GM10248 (cell line): ENCODE results near the gene NBPF19.
"Not testable (repeated sequence)": the region's sequence is repeated elsewhere in the genome, so short reads cannot be mapped to it uniquely, and the experiment has no call there.

Source experiments
- CTCF ChIA-PET: fragments of 300-600 bp; sonication (Branson Sonifier 250); formaldehyde crosslinking; extraction: SDS; loops from one replicate; lab custom pipeline; 2021; ENCODE audit warnings: antibody characterized with exemption; lab: Yijun Ruan, JAX
- POLR2A ChIA-PET: fragments of 350-650 bp; sonication (Branson Sonifier 250); formaldehyde crosslinking; extraction: SDS; loops from one replicate; lab custom pipeline; 2020; ENCODE audit warnings: antibody characterized with exemption; lab: Yijun Ruan, JAX
- DNase-seq: peaks from one replicate; pipeline ENCODE4 v3.0.0; 2012; ENCODE audit errors: extremely low spot score

NBPF19 gene, protein sequence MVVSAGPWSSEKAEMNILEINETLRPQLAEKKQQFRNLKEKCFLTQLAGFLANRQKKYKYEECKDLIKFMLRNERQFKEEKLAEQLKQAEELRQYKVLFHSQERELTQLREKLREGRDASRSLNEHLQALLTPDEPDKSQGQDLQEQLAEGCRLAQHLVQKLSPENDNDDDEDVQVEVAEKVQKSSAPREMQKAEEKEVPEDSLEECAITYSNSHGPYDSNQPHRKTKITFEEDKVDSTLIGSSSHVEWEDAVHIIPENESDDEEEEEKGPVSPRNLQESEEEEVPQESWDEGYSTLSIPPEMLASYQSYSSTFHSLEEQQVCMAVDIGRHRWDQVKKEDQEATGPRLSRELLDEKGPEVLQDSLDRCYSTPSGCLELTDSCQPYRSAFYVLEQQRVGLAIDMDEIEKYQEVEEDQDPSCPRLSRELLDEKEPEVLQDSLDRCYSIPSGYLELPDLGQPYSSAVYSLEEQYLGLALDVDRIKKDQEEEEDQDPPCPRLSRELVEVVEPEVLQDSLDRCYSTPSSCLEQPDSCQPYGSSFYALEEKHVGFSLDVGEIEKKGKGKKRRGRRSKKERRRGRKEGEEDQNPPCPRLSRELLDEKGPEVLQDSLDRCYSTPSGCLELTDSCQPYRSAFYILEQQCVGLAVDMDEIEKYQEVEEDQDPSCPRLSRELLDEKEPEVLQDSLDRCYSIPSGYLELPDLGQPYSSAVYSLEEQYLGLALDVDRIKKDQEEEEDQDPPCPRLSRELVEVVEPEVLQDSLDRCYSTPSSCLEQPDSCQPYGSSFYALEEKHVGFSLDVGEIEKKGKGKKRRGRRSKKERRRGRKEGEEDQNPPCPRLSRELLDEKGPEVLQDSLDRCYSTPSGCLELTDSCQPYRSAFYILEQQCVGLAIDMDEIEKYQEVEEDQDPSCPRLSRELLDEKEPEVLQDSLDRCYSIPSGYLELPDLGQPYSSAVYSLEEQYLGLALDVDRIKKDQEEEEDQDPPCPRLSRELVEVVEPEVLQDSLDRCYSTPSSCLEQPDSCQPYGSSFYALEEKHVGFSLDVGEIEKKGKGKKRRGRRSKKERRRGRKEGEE (N-terminal part only)

DNA sequence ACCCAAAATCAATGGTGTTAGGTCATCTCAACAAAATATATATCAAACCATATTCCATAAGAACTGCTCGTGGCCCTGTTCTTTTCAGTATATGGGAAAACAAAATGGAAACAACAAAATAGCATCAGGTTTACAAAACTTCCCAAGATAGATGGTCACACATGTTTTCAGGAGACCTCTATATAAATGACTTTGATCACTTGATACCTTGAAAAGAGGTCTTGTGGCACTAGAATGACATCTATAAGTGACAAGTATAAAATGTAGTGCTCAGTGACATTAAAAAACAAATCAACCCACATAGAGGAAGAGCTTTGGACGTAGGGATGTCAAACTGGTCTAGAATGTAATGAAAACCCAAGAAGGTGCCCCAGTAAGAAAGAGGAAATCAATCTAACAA, at the start of gene NBPF19:
TSS of gene NBPF19 (plus strand) at position 301 of the 400 bp plus-strand sequence. CDS start 888 bp downstream, outside the sequence.
- POLR2A ChIA-PET, DNase-seq, CTCF ChIA-PET: not testable (repeated sequence)

DNA sequence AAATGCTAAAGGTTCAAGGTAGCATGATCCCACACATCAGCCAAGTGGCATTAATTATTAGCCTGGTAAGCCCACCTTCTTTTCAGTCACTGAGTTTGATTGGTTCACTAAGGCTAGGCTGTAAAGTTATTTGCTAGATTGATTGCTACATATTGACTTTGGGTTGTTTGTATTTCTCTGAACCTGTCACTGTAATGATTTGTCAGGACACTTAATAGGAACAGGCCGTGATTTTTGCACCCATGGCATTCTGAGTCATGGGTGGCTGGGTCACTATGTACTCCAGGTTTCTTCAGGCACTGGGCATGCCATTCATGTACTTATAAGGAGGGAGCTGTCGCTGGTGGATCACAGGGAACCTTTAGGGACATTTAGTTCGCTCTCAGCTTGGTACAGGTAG, 46.5 kb upstream of the NBPF19 start:
- POLR2A ChIA-PET, CTCF ChIA-PET, DNase-seq: not testable (repeated sequence)

DNA sequence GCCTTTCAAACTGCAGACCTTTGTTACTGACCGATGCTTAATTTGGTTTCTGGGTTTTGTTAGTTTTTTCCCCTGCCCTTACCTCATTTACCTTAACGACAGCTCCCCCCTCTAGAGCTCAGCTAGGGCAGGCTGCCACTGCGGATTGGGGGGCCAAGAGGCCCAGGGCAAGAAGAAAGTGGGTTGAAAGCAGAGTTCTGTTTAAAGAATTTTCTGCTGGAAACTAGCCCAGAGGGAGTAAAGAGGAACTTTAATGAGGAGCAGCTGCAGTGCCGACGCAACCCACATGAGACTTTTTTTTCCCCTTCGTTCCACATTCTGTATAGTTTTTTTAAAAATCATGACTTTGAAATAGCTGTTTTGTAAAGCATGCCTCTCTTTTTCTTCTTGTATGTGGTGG, 29.4 kb upstream of the NBPF19 start:
- DNase-seq, POLR2A ChIA-PET, CTCF ChIA-PET: not testable (repeated sequence)

DNA sequence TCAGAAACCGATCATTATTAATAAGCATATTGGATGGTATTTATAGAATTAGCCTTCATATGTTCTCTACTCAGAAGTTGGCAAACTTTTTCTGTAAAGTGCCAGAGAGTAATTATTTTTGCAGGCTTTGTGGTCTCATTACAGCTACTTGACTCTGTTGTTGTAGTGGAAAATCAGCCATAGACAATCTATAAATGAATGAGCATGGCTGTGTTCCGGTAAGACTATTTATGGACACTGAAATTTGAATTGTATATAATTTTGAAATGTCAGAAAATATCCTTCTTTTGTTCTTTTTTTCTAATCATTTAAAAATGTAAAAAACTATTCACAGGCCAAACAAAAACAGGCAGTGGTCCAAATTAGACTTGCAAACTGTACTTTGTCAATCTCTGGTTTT, 22.6 kb upstream of the NBPF19 start:
- DNase-seq, POLR2A ChIA-PET, CTCF ChIA-PET: not testable (repeated sequence)

DNA sequence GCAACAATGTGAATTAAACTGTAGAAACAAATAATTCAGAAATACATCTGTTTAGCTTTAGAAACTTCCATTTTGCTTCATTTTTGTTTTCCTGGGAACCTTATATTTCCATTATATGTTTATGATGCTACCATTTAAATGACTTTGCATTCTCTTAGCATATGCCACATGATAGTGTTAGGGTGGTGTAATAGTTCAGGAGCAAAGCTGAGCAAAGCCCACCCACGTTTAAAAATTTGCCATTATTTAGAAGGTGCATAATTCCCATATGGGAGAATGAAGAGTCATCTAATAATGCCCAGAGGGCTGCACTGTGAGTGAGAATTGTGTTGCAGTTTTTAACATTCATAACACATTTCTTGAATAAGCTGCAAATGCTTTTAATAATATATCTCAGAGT, 22.2 kb upstream of the NBPF19 start:
- POLR2A ChIA-PET, DNase-seq, CTCF ChIA-PET: not testable (repeated sequence)

DNA sequence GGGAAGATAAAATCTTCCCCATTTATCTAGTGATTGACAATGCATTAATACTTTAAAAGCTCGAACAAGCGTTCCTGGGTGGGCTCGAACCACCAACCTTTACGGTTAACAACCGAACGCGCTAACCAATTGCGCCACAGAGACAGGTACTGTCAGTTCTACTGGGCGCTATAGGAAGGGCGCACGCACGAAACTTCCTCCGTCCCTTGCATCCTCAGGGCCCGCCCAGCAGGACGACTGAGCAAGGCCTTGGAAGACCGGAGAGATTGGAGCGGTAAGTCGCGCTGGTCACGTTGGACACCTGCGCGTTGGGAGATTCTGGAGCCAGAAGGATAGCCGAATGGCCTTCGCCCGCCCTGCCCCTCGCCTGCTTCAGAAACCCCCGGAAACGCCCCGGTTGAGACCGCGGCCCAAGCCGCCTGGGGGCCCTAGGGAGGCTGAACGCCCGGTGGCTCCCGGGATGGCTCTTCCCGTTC, 83.5 kb downstream of the NBPF19 start:
- POLR2A ChIA-PET, DNase-seq, CTCF ChIA-PET: not testable (repeated sequence)

DNA sequence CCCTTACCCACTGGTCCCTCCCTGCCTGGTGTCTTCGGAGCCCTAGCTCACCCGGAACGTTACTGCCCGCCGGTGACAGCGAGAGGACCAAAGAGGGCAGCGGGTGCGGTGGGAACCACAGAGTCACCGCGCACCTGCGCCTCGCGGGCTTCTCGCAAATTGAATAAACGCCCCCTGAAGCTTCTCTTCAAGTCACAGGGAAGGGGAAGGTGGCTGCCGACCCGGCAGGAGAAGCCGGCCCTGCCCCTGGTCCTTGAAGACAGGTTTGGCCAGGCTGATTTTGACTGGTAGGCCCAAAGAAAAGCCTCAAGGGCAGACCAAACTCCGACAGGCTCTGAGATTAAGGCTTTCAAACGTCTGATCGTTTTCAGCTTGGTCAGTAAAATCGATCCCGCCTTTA, 87.0 kb downstream of the NBPF19 start:
- POLR2A ChIA-PET, DNase-seq, CTCF ChIA-PET: not testable (repeated sequence)

DNA sequence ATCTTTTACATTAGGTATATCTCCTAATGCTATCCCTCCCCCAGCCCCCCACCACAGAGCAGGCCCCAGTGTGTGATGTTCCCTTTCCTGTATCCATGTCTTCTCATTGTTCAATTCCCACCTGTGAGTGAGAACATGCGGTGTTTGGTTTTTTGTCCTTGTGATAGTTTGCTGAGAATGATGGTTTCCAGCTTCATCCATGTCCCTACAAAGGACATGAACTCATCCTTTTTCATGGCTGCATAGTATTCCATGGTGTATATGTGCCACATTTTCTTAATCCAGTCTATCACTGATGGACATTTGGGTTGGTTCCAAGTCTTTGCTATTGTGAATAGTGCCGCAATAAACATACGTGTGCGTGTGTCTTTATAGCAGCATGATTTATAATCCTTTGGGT, 90.6 kb downstream of the NBPF19 start:
- CTCF ChIA-PET, DNase-seq, POLR2A ChIA-PET: not testable (repeated sequence)

DNA sequence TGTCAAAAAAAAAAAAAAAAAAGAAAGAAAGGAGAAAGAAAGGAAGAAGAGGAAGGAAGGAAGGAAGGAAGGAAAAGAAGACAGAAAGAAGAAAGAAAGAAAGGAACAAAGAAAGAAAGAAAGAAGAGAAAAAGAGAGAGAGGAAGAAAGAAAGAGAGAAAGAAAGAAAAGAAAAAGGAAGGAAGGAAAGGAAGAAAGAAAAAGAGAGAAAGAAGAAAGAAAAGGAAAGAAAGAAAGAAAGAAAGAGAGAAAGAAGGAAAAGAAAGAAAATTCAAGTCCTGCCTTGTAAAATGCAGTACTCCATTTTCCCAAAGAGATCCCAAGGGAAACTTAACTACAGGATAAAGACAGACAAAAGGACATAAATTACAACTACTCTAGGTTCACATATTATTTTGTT, 97.9 kb downstream of the NBPF19 start:
- POLR2A ChIA-PET, DNase-seq, CTCF ChIA-PET: not testable (repeated sequence)

DNA sequence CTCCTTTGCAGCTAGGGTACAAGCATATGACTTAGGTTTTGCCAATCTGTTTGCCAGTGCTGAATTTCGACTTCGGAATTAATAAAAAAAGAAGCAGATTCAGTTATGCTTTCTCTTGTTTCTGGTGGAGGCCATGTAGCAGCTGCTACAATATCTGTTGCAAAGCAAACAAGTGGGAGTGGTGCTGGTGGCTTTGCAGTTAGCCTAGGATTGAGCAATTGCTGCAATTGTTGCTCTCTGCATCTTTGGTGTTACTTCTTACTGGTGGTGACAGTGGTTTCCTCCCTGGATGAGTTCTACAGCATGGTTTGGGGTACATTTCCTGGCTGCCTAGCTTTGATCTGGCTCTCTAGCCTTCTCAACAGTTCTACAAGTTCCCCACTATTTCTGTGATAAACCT, 110.7 kb downstream of the NBPF19 start:
- POLR2A ChIA-PET, DNase-seq, CTCF ChIA-PET: not testable (repeated sequence)
